Measurements from ENCODE around the gene SHISA2.

The SHISA2 gene

DNA sequence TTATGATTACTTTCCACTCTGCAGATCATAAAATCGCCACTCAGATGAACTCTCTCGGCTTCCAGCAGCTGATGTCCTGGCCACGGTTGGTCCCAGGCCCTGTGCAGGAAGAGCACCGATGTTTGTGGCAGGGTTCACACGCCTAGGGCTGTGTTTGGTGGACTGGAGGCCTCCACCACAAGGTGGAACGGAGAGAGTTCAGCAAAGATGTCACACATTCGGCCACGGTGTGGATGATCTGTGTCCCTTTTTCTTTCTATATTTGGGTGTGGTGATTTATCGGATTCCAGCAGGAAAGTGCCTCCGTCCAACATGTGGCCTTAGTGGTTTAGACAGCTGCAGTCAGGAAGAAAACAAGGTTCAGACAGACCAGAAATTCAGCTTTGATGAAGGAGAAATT lies 521 bp upstream of the SHISA2 start:
- TF ChIP-seq GATA3 (IDR thresholded peaks at IDR 0.05; ENCODE audit: low read depth, low read length), result no peak
- no peak for TF ChIP-seq GATA2 (IDR thresholded peaks at IDR 0.05; ENCODE audit: low read depth, low read length)

- TF ChIP-seq GATA2 (IDR thresholded peaks at IDR 0.05; ENCODE audit: low read depth, low read length) (no peak), GATA3 (IDR thresholded peaks at IDR 0.05; ENCODE audit: low read depth, low read length) (no peak)
Measured at GRCh38 chr13:26051231-26051656, 572 bp downstream of the SHISA2 start.

DNA sequence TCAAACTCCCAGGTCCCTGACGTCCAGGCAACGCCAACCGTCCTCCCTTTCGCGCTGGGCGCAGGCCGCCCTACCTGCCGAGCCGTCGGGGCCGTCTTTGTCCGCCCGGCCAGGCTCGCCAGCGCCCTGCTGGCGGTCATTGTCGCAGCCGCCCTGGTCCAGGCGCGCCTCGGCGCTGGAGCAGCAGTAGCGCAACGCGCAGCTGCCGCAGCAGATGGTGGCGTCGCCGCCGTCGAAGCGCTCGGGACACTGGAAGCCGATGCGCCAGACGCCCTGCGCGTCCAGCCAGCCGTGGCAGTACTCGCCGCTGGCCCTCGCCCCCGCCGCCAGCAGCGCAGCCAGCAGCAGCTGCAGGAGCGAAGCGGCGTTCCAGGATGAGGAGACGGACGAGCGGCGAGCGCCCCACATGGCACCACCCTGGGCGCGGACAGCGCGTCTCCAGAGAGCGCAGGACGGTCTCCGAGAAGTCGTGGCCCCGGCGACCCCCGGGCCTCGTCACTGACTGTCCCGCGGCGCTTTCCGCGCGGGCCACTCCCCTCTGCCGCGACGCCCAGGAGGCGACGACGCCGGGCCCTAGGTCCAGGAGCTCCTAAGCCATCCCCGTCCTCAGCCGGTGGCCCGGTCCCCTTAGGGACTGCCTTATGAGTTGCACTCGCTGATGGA lies 1.1 kb downstream of the SHISA2 start:
- TF ChIP-seq GATA2 (IDR thresholded peaks at IDR 0.05; ENCODE audit: low read depth, low read length), result no peak
- TF ChIP-seq GATA3 (IDR thresholded peaks at IDR 0.05; ENCODE audit: low read depth, low read length), result no peak

- TF ChIP-seq GATA3 (IDR thresholded peaks at IDR 0.05; ENCODE audit: low read depth, low read length), result no peak
- TF ChIP-seq GATA2 (IDR thresholded peaks at IDR 0.05; ENCODE audit: low read depth, low read length), result no peak
Measured at GRCh38 chr13:26048741-26049140, 3.1 kb downstream of the SHISA2 start.

- TF ChIP-seq GATA2 (IDR thresholded peaks at IDR 0.05; ENCODE audit: low read depth, low read length), result no peak
- no peak for TF ChIP-seq GATA3 (IDR thresholded peaks at IDR 0.05; ENCODE audit: low read depth, low read length)
Measured at GRCh38 chr13:26047040-26047439, 4.8 kb downstream of the SHISA2 start.

GRCh38 chr13:26046639-26047038 lies 5.2 kb downstream of the SHISA2 start:
- no peak for TF ChIP-seq GATA2 (IDR thresholded peaks at IDR 0.05; ENCODE audit: low read depth, low read length)
- TF ChIP-seq GATA3 (IDR thresholded peaks at IDR 0.05; ENCODE audit: low read depth, low read length), result no peak

DNA sequence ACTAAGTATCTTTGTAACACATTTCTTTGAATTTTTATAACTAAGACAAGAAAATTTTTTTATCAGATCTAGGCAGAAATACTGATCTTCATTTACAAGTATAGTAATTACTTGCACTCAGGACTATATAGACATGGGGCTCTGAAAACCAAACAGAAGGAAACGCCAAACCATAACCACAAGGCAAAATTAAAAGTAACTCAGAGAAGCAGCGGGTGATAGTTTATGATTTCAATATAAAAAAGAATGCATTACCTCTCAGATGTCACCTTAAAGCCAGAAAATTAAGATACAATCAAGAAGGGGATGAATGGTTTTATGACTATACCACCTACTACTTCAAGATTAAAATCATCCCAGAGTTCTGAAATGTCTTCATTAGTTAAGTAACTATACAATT lies 6.7 kb downstream of the SHISA2 start:
- no peak for TF ChIP-seq GATA2 (IDR thresholded peaks at IDR 0.05; ENCODE audit: low read depth, low read length)
- TF ChIP-seq GATA3 (IDR thresholded peaks at IDR 0.05; ENCODE audit: low read depth, low read length), result no peak

DNA sequence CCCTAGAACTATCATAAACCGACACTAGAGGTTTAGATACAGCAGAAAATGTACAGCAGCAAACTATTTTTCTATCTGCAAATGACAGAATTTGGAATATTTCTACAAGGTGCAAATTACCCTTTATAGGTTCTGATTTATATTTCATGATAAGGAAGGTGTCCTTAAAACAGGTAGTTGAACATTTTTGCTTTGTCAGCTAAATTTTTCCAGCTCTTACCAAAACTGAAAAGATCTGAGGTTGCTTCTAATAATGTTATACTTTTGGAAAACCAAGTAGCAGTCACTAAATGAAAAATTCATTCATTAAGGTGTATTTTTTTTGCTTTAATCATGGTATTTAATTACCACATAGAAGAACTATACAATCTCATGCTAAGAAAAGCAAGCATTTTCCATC lies 9.0 kb downstream of the SHISA2 start:
- TF ChIP-seq GATA3 (IDR thresholded peaks at IDR 0.05; ENCODE audit: low read depth, low read length) (no peak), GATA2 (IDR thresholded peaks at IDR 0.05; ENCODE audit: low read depth, low read length) (no peak)

DNA sequence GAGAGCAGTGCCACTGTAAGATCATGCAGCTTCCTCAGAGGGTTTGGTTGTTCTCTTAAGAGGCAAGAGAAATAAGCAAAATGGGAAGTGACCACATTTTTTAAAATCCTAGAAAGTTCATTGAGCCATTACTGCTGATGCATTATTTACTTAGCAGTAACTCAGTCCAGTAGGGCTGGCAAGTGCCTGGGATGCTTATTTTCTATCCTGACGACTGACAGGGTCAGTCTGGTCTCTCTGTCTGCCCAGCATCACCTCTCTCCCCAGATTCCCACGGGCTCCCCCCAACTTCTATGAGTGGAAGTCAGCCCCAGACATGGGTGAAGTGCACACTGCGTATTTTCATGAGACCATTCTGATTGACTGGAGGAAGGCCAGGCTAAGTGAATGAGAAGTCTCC lies 10.4 kb downstream of the SHISA2 start:
- TF ChIP-seq GATA2 (IDR thresholded peaks at IDR 0.05; ENCODE audit: low read depth, low read length) (no peak), GATA3 (IDR thresholded peaks at IDR 0.05; ENCODE audit: low read depth, low read length) (no peak)

DNA sequence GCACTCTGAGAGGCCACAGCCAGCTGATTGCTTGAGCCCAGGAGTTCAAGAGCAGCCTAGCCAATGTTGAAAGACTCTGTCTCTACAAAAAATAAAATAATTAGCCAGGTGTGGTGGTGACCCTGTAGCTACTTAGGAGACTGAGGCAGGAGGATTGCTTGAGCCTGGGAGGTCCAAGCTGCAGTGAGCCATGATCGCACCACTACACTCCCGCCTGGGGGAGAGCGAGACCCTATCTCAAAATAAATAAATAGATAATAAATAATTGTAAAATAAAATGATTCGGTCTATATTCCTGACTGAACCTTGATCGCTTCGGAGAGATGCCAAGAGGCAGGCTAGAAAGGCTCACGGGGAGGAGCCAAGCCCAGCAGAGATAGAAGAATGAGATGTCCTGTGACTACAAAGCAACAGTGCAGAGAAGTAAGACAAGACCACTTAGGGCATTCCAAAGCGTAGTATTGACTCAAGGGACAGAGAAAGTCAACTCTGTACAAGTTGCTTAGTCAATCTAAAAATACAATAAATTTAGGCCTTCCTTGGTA lies 12.8 kb downstream of the SHISA2 start:
- no peak for TF ChIP-seq GATA3 (IDR thresholded peaks at IDR 0.05; ENCODE audit: low read depth, low read length)
- TF ChIP-seq GATA2 (IDR thresholded peaks at IDR 0.05; ENCODE audit: low read depth, low read length), result no peak

DNA sequence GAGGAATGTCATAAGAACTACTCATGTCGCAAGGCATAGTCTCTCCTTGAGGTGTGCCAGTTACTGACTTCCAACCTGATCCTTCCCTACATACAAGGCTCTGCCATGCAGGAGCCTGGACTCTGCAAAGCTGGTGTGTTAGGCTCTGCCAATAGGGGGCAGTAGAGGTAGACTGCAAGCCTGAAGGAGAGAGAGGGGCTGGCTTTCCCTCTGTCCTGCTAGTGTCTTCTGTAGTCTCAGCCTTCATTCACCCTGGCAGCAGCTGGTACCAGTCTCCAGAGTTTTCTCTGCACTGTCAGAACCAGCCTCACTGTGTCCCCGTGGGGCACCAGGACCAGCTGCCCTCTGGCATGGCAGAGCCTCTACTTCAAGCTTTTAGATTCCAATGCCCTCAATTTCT lies 14.5 kb downstream of the SHISA2 start:
- TF ChIP-seq GATA2 (IDR thresholded peaks at IDR 0.05; ENCODE audit: low read depth, low read length), result no peak
- no peak for TF ChIP-seq GATA3 (IDR thresholded peaks at IDR 0.05; ENCODE audit: low read depth, low read length)

DNA sequence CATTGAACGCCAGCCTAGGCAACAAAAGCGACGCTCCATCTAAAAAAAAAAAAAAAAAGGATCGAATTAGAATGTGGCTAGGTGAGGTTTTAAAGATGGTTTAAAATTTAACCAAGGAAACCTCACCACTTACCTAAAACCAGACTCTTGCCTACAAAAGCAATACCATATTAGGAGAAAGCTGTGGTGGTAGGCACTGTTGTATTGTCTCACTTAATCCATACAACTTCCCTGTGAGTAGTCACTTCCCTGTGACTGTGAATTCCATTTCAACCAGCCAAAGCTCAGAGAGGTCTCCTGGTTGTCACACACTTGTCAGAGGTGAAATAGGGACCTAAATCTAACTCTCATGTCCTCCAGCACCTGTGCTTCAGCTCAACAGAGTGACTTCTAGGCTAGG lies 15.4 kb downstream of the SHISA2 start:
- TF ChIP-seq GATA3 (IDR thresholded peaks at IDR 0.05; ENCODE audit: low read depth, low read length), result no peak
- TF ChIP-seq GATA2 (IDR thresholded peaks at IDR 0.05; ENCODE audit: low read depth, low read length), result no peak

DNA sequence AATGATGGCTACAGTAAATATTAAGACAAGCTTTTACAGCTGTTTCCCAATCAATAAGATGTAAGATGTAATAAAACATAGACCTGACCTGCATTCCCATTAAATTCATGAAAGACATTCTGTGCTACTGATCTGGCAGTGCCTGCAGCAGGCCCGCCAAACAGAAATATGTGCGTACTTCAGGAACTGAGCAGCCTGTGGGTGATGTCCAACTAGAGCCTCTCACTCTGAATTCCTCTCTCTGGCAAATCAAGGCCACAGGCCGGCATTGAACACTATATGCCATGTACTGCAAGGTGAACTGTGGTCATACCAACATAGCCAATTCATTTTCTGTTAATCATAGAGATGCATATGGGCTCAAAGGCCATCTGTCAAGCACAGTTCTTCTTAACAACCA lies 17.8 kb downstream of the SHISA2 start:
- TF ChIP-seq GATA3 (IDR thresholded peaks at IDR 0.05; ENCODE audit: low read depth, low read length), result no peak
- no peak for TF ChIP-seq GATA2 (IDR thresholded peaks at IDR 0.05; ENCODE audit: low read depth, low read length)

GRCh38 chr13:26030331-26030730 lies 21.5 kb downstream of the SHISA2 start:
- TF ChIP-seq GATA3 (IDR thresholded peaks at IDR 0.05; ENCODE audit: low read depth, low read length), result no peak
- TF ChIP-seq GATA2 (IDR thresholded peaks at IDR 0.05; ENCODE audit: low read depth, low read length), result no peak

DNA sequence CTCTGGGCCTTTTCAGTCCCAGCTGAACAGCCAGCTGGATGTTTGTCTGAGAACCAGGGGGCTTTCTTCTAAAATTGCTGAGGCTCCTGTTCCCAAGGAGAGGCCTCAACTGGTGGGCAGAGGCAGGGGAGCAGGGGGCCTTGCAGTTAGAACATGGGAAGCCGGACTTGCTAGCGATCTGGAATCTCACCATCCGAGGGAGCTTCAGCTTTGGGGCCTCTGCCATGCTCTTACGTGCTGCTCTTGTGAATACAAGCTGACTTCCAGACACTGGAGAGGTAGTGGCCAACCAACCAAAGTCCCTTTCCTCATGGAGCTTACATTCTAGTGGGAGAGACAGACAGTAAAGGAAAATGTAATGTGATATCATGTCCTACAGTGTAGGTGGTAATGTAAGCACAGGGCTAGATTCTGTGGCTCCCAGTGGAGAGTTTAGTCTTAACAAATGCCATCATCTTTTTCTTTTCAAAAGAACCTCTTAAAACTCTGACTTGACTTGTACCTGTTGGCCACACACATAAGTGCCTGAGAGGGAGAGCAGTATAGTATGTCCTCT lies 22.2 kb downstream of the SHISA2 start:
- TF ChIP-seq GATA3 (IDR thresholded peaks at IDR 0.05; ENCODE audit: low read depth, low read length) (no peak), GATA2 (IDR thresholded peaks at IDR 0.05; ENCODE audit: low read depth, low read length) (no peak)
